Measurements from ENCODE around the gene PDF. TPM values are rescaled to one million over a fixed set of nuclear protein-coding genes. Genes with fewer than 3 reads are reported as not detected.
A peak's percentile ranks its signal among the peaks of the same experiment; 100 is the strongest.

Gene PDF
- total RNA-seq, 1 donor from 2014 or later: 49.9 TPM

GRCh38 chr16:69322343-69322742 lies 8.0 kb downstream of the PDF start:
- Histone ChIP-seq H3K36me3 (peaks cover 71 to 83% of the 10 kb centered on the region in 2 donors), H3K4me3 (no peak overlapping the region), H3K4me1 (no peaks in the 10 kb centered on the region), H3K9me3 (no peaks in the 10 kb centered on the region), H3K27me3 (no peaks in the 10 kb centered on the region), H3K27ac (no peak overlapping the region)
- intact Hi-C loops (cut with DNase I): no loop called here
- TF ChIP-seq CTCF (IDR thresholded peaks at IDR 0.05): no peak
- DNase-seq (ENCODE audit: low spot score in 2 of 2): peak in 1 of 2 donors; percentile 39

DNA sequence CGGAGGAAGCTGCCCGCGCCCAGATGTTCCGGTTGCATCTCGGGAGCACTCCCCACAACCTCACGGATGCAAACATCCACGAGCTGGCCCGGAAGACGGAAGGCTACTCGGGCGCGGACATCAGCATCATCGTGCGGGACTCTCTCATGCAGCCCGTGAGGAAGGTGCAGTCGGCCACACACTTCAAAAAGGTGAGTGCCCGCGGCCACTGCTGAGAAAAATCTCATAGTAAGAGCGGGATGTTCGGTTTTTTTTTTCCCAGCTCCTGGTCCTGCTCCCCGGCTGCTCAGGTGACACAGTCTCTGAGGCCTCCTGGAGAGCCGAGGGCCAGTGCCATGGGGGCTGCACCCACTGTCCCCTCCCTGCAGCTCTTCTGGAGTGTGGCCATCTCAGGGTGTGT lies 9.3 kb downstream of the PDF start:
- peak in 1 of 2 donors; percentile 56 for DNase-seq (ENCODE audit: low spot score in 2 of 2)
- Histone ChIP-seq H3K36me3 (peaks cover 83 to 96% of the 10 kb centered on the region in 2 donors), H3K9me3 (no peaks in the 10 kb centered on the region), H3K4me1 (no peaks in the 10 kb centered on the region), H3K27me3 (no peaks in the 10 kb centered on the region), H3K4me3 (no peak overlapping the region), H3K27ac (no peak overlapping the region)
- intact Hi-C loops (cut with DNase I): no loop called here
- no peak for TF ChIP-seq CTCF (IDR thresholded peaks at IDR 0.05)

GRCh38 chr16:69320740-69321073 lies 9.7 kb downstream of the PDF start:
- peaks cover 87 to 98% of the 10 kb centered on the region in 2 donors for H3K36me3 ChIP-seq
- no peak overlapping the region for H3K4me3 ChIP-seq
- peak in 1 of 2 donors; percentile 53 for DNase-seq (ENCODE audit: low spot score in 2 of 2)
- TF ChIP-seq CTCF (IDR thresholded peaks at IDR 0.05): no peak
- no peaks in the 10 kb centered on the region for H3K9me3 ChIP-seq
- no peak overlapping the region for H3K27ac ChIP-seq
- H3K27me3 ChIP-seq: no peaks in the 10 kb centered on the region
- no peaks in the 10 kb centered on the region for H3K4me1 ChIP-seq
- intact Hi-C loops (cut with DNase I): no loop called here

- intact Hi-C loops (cut with DNase I): loop anchor here (10.0 kb wide), 1 partner anchor 785 kb away; the partner anchor contains the start of gene ZFP90
- peaks cover 89 to 96% of the 10 kb centered on the region in 2 donors for H3K36me3 ChIP-seq
Observed at GRCh38 chr16:69319826-69320739, 10.3 kb downstream of the PDF start.

DNA sequence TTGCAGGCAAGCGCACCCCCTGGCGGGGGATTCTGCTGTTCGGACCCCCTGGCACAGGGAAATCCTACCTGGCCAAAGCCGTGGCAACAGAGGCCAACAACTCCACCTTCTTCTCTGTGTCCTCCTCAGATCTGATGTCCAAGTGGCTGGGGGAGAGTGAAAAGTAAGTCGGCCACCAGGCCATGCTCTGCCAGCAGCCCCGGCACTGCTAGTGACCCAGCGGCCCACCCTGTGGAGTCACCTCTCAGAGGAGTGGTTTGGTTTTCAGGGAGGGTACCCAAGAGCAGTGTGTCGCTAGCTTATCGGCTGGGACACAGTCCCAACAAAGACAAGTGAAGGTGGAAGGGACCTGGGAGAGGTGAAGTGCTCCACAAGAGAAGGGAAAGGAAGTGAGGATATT lies 11.0 kb downstream of the PDF start:
- no peak overlapping the region for H3K27ac ChIP-seq
- peak in 1 of 2 donors; percentile 54 for DNase-seq (ENCODE audit: low spot score in 2 of 2)
- H3K27me3 ChIP-seq: no peaks in the 10 kb centered on the region
- no peak overlapping the region for H3K4me3 ChIP-seq
- H3K4me1 ChIP-seq: no peaks in the 10 kb centered on the region
- TF ChIP-seq CTCF (IDR thresholded peaks at IDR 0.05): no peak
- H3K36me3 ChIP-seq: peaks cover 92 to 96% of the 10 kb centered on the region in 2 donors
- intact Hi-C loops (cut with DNase I): loop anchor here (10.0 kb wide), 1 partner anchor 785 kb away; the partner anchor contains the start of gene ZFP90
- no peaks in the 10 kb centered on the region for H3K9me3 ChIP-seq

More at GRCh38 chr16:69319826-69320739, 10.3 kb downstream of the PDF start:
- peak in 1 of 2 donors; percentile 59 for DNase-seq (ENCODE audit: low spot score in 2 of 2)
- Histone ChIP-seq H3K4me3 (no peak overlapping the region), H3K4me1 (no peaks in the 10 kb centered on the region), H3K27me3 (no peaks in the 10 kb centered on the region), H3K9me3 (no peaks in the 10 kb centered on the region), H3K27ac (no peak overlapping the region)
- no peak for TF ChIP-seq CTCF (IDR thresholded peaks at IDR 0.05)
